Immature natural killer cell (primary cell): ENCODE data around the gene TMEM215. TPM values are rescaled to one million over a fixed set of nuclear protein-coding genes. Genes with fewer than 3 reads are reported as not detected.

Source experiments
- DNase-seq, 3 donors: peaks; one replicate each; pipeline ENCODE4 v3.0.0; 2022; ENCODE audit warnings: mixed read lengths in 1 of 3
- H3K27ac Mint-ChIP-seq, 6 donors: one replicate each; pipeline ENCODE4 v1.8.0; 2020; ENCODE audit warnings: mixed read lengths in 6 of 6, mild to moderate bottlenecking in 5 of 6, inconsistent platforms in 4 of 6, moderate library complexity in 3 of 6
- H3K27me3 Mint-ChIP-seq, 3 donors: one replicate each; pipeline ENCODE4 v1.8.0; 2020 to 2021; ENCODE audit warnings: low read depth in 3 of 3, mild to moderate bottlenecking in 3 of 3, mixed read lengths in 3 of 3, moderate library complexity in 3 of 3, inconsistent platforms in 1 of 3
- H3K36me3 Mint-ChIP-seq, 3 donors: one replicate each; pipeline ENCODE4 v1.8.0; 2020; ENCODE audit warnings: mixed read lengths in 3 of 3, inconsistent platforms in 2 of 3, mild to moderate bottlenecking in 2 of 3
- H3K4me1 Mint-ChIP-seq, 2 donors: one replicate each; pipeline ENCODE4 v1.8.0; 2020; ENCODE audit warnings: inconsistent platforms in 2 of 2, mild to moderate bottlenecking in 2 of 2, mixed read lengths in 2 of 2, moderate library complexity in 1 of 2
- H3K4me3 Mint-ChIP-seq, 5 donors: one replicate each; pipeline ENCODE4 v1.8.0; 2020; ENCODE audit warnings: mild to moderate bottlenecking in 5 of 5, mixed read lengths in 5 of 5, inconsistent platforms in 3 of 5, moderate library complexity in 3 of 5
- H3K9me3 Mint-ChIP-seq, 6 donors: one replicate each; pipeline ENCODE4 v1.8.0; 2020; ENCODE audit warnings: mild to moderate bottlenecking in 6 of 6, mixed read lengths in 6 of 6, inconsistent platforms in 4 of 6, moderate library complexity in 3 of 6
- polyA plus RNA-seq, 3 donors: library from polyadenylated mRNA; unstranded; fragments of 300-500 nt; fragmentation: Illumina TruSeq; gene quantifications; one replicate each; pipeline ENCODE4 v1.2.3, GENCODE V29; 2021

TMEM215 gene
- polyA plus RNA-seq = not detected

DNA sequence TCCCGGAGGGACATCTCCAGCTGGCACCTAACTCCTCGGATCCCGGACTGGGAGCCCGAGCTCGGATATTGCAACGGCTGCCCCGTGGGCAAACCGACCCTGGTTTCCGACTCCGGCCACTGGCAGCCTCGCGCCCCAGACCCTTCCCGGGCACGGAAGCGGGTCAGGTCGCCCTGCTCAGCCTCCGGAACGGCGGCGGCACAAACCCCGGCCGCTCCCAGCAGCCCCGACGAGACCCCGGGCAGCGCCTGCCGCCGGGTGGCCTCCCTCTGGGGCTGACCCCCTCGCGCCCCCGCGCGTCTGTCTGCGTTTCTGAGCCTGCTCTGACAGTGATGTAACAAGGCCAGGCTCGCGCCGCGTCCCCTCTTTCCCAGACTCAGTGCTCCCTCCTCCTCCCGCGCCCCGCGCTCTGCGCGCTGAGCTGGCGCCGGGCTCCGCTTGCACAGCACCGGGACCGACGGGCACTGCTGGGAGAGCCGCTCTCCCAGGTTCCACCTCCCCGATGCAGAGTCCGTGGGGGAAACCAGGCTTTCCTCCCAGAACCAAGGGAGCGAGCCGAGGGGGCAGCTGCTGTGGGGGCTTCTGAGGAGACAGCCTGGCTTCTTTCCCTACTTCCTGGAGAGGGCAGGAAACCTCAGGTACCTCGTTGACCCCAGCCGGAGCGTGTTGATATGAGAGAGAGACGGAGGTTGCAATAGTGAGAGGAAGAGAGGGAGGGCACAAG is at the start of gene TMEM215:
Gene TMEM215 (plus strand): TSS at position 373 of the 724 bp plus-strand sequence. CDS start 644 bp downstream, outside the sequence.
- H3K4me3 Mint-ChIP-seq = no peak within 1 kb of the TSS
- no peaks in the 10 kb centered on the region for H3K4me1 Mint-ChIP-seq
- peaks cover 0 to 9% (median 4%) of the 10 kb centered on the region in 6 donors for H3K9me3 Mint-ChIP-seq
- peaks cover 6 to 23% (median 10%) of the 10 kb centered on the region in 3 donors for H3K27me3 Mint-ChIP-seq
- peaks cover 0 to 5% (median 0%) of the 10 kb centered on the region in 3 donors for H3K36me3 Mint-ChIP-seq
- no peak for DNase-seq
- H3K27ac Mint-ChIP-seq = no peak within 1 kb of the TSS

DNA sequence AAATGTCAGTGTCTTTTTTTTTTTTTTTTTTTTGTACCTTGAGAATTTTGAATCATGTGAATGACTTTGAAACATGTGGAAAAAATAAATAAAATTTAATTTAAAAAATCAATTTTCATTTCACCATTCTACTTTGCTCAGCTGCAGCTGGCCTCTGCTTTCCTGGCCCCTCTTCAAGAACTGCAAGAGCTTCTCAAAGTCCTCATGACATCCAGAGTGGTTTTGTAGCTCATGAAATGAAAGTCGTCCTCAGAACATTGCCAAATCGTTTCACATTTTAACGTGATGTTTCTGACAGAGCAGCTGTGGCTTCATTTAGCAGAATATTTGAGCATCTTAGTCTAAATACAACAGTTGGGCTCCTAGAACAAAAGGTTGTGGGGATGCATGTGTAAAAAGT is 47.9 kb upstream of the TMEM215 start:
- peaks cover 0 to 3% (median 0%) of the 10 kb centered on the region in 3 donors for H3K36me3 Mint-ChIP-seq
- peaks cover 0 to 5% (median 0%) of the 10 kb centered on the region in 6 donors for H3K9me3 Mint-ChIP-seq
- no peaks in the 10 kb centered on the region for H3K4me1 Mint-ChIP-seq
- DNase-seq = no peak
- H3K27ac Mint-ChIP-seq = no peak overlapping the region
- H3K27me3 Mint-ChIP-seq = peaks cover 2 to 4% (median 3%) of the 10 kb centered on the region in 3 donors
- H3K4me3 Mint-ChIP-seq = no peak overlapping the region

DNA sequence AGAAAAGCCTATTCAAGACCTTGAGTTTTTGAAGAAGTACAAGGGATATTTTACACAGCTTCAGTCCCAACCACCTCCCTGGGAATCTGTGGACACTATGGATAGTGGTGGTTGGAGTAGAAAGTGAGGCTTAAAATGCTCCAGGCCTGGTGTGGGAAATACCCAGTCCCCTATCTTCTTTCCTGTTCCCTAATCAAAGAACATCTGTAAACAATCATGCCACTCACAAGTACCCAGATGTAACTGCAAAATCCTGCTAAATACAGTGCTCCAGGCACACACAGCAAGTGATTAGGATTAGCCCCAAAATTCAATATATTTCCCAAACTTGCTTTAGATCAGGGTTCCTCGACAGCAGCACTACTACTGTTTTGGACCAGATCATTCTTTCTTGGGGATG is 46.0 kb upstream of the TMEM215 start:
- Mint-ChIP-seq H3K36me3 (peaks cover 0 to 3% (median 0%) of the 10 kb centered on the region in 3 donors), H3K9me3 (peaks cover 0 to 5% (median 0%) of the 10 kb centered on the region in 6 donors), H3K27ac (no peak overlapping the region), H3K27me3 (peaks cover 2 to 3% (median 2%) of the 10 kb centered on the region in 3 donors), H3K4me3 (no peak overlapping the region), H3K4me1 (no peaks in the 10 kb centered on the region)
- DNase-seq = no peak

DNA sequence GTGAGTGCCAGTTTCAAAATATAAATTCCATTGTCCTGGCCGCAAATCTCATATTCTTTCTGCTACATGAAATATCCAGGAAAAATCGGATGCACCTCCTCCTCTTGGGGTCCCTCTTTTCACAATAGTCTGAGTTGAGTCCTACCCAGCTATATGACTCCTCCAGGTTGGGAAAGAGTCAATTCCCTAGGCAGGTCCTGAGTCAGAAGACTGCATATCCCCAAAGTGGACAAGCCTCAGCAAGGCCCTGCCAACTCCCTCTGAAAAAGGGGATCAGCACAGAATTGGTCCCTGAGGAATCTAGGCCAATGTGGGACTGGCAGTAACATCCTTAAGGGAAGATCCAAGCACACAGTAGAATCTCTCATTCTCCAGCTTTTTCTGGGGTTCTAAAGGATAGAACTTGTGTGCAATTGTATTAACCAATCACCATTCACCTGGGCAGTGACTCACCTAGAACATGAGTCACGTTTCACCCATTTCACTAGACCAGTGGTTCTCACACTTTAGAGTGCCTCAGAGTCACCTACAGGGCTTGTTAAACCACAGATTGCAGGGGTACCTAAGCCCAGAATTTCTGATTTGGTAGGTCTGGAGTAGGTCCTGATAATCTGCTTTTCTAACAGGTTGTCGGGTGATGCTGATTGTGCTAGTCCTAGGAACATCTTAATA is 44.7 kb upstream of the TMEM215 start:
- peaks cover 0 to 3% (median 0%) of the 10 kb centered on the region in 3 donors for H3K36me3 Mint-ChIP-seq
- no peak for DNase-seq
- peaks cover 2 to 4% (median 3%) of the 10 kb centered on the region in 3 donors for H3K27me3 Mint-ChIP-seq
- H3K27ac Mint-ChIP-seq = no peak overlapping the region
- H3K9me3 Mint-ChIP-seq = peaks cover 0 to 5% (median under 1%) of the 10 kb centered on the region in 6 donors
- H3K4me3 Mint-ChIP-seq = no peak overlapping the region
- no peaks in the 10 kb centered on the region for H3K4me1 Mint-ChIP-seq

GRCh38 chr9:32741706-32742105 is 41.6 kb upstream of the TMEM215 start:
- Mint-ChIP-seq H3K36me3 (no peaks in the 10 kb centered on the region), H3K4me1 (no peaks in the 10 kb centered on the region), H3K27ac (no peak overlapping the region), H3K4me3 (no peak overlapping the region), H3K9me3 (peaks cover 0 to 2% (median 0%) of the 10 kb centered on the region in 6 donors), H3K27me3 (peaks cover 0 to 2% (median 2%) of the 10 kb centered on the region in 3 donors)
- no peak for DNase-seq

GRCh38 chr9:32742296-32742695 is 41.0 kb upstream of the TMEM215 start:
- no peaks in the 10 kb centered on the region for H3K4me1 Mint-ChIP-seq
- peaks cover 0 to 2% (median 2%) of the 10 kb centered on the region in 3 donors for H3K27me3 Mint-ChIP-seq
- no peak overlapping the region for H3K4me3 Mint-ChIP-seq
- H3K9me3 Mint-ChIP-seq = peaks cover 0 to 2% (median 0%) of the 10 kb centered on the region in 6 donors
- DNase-seq = no peak
- H3K27ac Mint-ChIP-seq = no peak overlapping the region
- no peaks in the 10 kb centered on the region for H3K36me3 Mint-ChIP-seq

GRCh38 chr9:32748013-32748412 is 35.3 kb upstream of the TMEM215 start:
- no peak overlapping the region for H3K4me3 Mint-ChIP-seq
- H3K36me3 Mint-ChIP-seq = no peaks in the 10 kb centered on the region
- H3K9me3 Mint-ChIP-seq = peaks cover 0 to 3% (median 0%) of the 10 kb centered on the region in 6 donors
- H3K4me1 Mint-ChIP-seq = no peaks in the 10 kb centered on the region
- peaks cover 0 to 2% (median 0%) of the 10 kb centered on the region in 3 donors for H3K27me3 Mint-ChIP-seq
- no peak for DNase-seq
- no peak overlapping the region for H3K27ac Mint-ChIP-seq

DNA sequence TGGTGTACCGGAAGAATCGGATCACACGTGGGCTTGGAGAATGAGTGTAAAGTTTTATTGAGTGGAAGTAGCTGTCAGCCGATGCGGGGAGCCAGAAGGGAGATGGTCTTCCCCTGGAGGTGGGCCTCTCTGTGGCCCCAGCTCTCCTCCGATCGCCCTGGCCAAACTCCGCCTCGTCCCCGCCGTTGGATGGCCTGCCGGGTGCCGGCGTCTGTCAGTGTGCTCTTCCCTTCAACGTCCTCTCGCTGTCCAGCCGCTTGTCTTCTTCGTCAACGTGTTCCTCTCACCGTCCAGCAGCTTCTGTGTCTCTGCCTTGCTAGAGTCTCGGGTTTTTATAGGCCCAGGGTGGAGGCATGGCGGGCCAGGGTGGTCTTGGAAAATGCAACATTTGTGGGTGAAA is 27.6 kb upstream of the TMEM215 start:
- Mint-ChIP-seq H3K36me3 (no peaks in the 10 kb centered on the region), H3K9me3 (peaks cover 0 to 3% (median 0%) of the 10 kb centered on the region in 6 donors), H3K27me3 (peaks cover 4 to 6% (median 5%) of the 10 kb centered on the region in 3 donors), H3K27ac (no peak overlapping the region), H3K4me1 (no peaks in the 10 kb centered on the region), H3K4me3 (no peak overlapping the region)
- no peak for DNase-seq

GRCh38 chr9:32764139-32764538 is 19.2 kb upstream of the TMEM215 start:
- H3K27ac Mint-ChIP-seq = no peak overlapping the region
- no peak overlapping the region for H3K4me3 Mint-ChIP-seq

DNA sequence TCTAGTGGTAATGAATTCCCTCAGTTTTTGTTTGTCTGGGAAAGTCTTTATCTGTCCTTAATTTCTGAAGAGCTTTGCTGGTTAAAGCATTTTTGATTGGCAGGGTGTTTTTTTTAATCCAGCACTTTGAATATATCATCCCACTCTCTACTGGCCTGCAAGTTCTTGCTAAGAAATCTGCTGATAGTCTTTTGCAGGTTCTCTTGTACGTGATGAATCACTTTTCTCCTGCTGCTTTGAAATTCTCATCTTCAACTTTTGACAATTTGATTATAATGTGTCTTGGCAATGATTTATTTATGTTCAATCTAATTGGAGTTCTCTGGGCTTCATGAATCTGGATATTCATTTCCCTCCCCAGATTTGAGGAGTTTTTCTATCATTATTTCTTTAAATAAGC is 8.1 kb upstream of the TMEM215 start:
- Mint-ChIP-seq H3K4me1 (no peaks in the 10 kb centered on the region), H3K9me3 (peaks cover 6 to 42% (median 25%) of the 10 kb centered on the region in 6 donors), H3K27ac (no peak overlapping the region), H3K36me3 (peaks cover 0 to 4% (median 0%) of the 10 kb centered on the region in 3 donors), H3K4me3 (no peak overlapping the region), H3K27me3 (peaks cover 0 to 9% (median 8%) of the 10 kb centered on the region in 3 donors)
- DNase-seq = no peak

More at GRCh38 chr9:32764139-32764538, 19.2 kb upstream of the TMEM215 start:
- DNase-seq = no peak
- peaks cover 0 to 2% (median 0%) of the 10 kb centered on the region in 6 donors for H3K9me3 Mint-ChIP-seq
- H3K36me3 Mint-ChIP-seq = no peaks in the 10 kb centered on the region
- H3K27me3 Mint-ChIP-seq = peaks cover 0 to 5% (median 0%) of the 10 kb centered on the region in 3 donors
- no peaks in the 10 kb centered on the region for H3K4me1 Mint-ChIP-seq

GRCh38 chr9:32776201-32776600 is 7.1 kb upstream of the TMEM215 start:
- Mint-ChIP-seq H3K9me3 (peaks cover 6 to 42% (median 23%) of the 10 kb centered on the region in 6 donors), H3K4me1 (no peaks in the 10 kb centered on the region), H3K36me3 (peaks cover 0 to 4% (median 0%) of the 10 kb centered on the region in 3 donors), H3K27ac (no peak overlapping the region), H3K27me3 (peaks cover 0 to 12% (median 11%) of the 10 kb centered on the region in 3 donors), H3K4me3 (no peak overlapping the region)
- no peak for DNase-seq

- H3K27ac Mint-ChIP-seq = no peak overlapping the region
- no peak overlapping the region for H3K4me3 Mint-ChIP-seq
- H3K4me1 Mint-ChIP-seq = no peaks in the 10 kb centered on the region
- H3K27me3 Mint-ChIP-seq = peaks cover 6 to 21% (median 10%) of the 10 kb centered on the region in 3 donors
- peaks cover 0 to 8% (median 0%) of the 10 kb centered on the region in 3 donors for H3K36me3 Mint-ChIP-seq
- peaks cover 0 to 9% (median 5%) of the 10 kb centered on the region in 6 donors for H3K9me3 Mint-ChIP-seq
- no peak for DNase-seq
Measured at GRCh38 chr9:32782476-32783167, 718 bp upstream of the TMEM215 start.

GRCh38 chr9:32787816-32788215 is 4.5 kb downstream of the TMEM215 start:
- peaks cover 5 to 14% (median 10%) of the 10 kb centered on the region in 3 donors for H3K27me3 Mint-ChIP-seq

More at GRCh38 chr9:32787816-32788215, 4.5 kb downstream of the TMEM215 start:
- no peaks in the 10 kb centered on the region for H3K4me1 Mint-ChIP-seq
- no peaks in the 10 kb centered on the region for H3K36me3 Mint-ChIP-seq
- H3K27ac Mint-ChIP-seq = no peak overlapping the region
- H3K9me3 Mint-ChIP-seq = peaks cover 2 to 6% (median 5%) of the 10 kb centered on the region in 6 donors
- no peak for DNase-seq
- no peak overlapping the region for H3K4me3 Mint-ChIP-seq
